OCI-LY7 (cell line): ENCODE measurements around the gene SEMA6B.

ENCODE experiments used
- EZH2phosphoT487 ChIP-seq: fragments of 200-600 bp; sonication (generic); IDR thresholded peaks from 2 replicates; pipeline ENCODE4 v1.6.1; 2018; ENCODE audit warnings: low read depth, borderline replicate concordance, mild to moderate bottlenecking, mixed run types, antibody characterized with exemption, low read length, moderate library complexity, mixed read lengths
- TF ChIP-seq, protein P1 (sequence below): fragments of 200-600 bp; sonication (generic); conservative IDR thresholded peaks from 2 replicates; pipeline ENCODE4 v1.5.1; 2014; ENCODE audit warnings: mild to moderate bottlenecking, antibody characterized with exemption, low read length, moderate library complexity, mixed read lengths

DNA sequence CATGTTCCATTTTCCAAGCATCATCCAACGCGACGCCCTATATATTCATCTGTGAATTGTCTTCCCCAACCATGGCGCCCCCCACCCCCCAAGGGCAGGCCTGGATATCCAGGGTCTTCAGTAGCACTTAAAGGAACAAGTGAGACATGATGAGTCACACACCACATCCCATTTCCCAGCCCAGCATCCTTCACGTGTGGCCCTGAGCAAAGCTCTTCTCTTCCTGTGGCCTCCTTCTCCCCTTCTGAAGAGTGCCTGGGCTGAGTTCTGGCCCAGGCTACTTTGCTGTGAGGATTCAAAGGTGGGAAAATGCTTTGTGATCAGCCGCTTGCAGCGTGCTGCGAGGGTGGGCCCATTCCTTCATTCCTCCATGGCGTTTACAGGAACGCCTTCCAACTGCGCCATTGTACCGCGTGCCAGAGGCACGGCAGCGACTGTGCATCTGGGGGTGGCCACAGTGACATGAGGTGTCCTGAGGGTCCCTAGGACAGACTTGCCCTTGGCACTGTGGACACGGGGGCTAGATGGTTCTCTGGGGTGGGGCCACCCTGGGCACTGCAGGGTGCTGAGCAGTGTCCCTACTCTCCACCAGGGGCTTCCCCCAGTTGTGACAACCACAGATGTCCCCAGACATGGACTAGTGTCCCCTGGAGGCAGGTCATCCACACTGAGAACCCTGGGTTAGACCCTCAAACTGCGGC is 52.9 kb downstream of the SEMA6B start:
- TF ChIP-seq, protein P1, sequence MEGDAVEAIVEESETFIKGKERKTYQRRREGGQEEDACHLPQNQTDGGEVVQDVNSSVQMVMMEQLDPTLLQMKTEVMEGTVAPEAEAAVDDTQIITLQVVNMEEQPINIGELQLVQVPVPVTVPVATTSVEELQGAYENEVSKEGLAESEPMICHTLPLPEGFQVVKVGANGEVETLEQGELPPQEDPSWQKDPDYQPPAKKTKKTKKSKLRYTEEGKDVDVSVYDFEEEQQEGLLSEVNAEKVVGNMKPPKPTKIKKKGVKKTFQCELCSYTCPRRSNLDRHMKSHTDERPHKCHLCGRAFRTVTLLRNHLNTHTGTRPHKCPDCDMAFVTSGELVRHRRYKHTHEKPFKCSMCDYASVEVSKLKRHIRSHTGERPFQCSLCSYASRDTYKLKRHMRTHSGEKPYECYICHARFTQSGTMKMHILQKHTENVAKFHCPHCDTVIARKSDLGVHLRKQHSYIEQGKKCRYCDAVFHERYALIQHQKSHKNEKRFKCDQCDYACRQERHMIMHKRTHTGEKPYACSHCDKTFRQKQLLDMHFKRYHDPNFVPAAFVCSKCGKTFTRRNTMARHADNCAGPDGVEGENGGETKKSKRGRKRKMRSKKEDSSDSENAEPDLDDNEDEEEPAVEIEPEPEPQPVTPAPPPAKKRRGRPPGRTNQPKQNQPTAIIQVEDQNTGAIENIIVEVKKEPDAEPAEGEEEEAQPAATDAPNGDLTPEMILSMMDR, result no peak
- TF ChIP-seq EZH2phosphoT487, result no peak
